Measurements from ENCODE around the gene LARP4B. TPM values are rescaled to one million over a fixed set of nuclear protein-coding genes. Genes with fewer than 3 reads are reported as not detected.

Gene LARP4B
- polyA plus RNA-seq, 1 of the 3 experiments (the other 2 are of a cell fraction), result 23.3 TPM

- no peak overlapping the region for H3K4me3 ChIP-seq (ENCODE audit: low read depth in 2 of 2, low read length in 1 of 2)
- no peaks in the 10 kb centered on the region for H3K27me3 ChIP-seq (ENCODE audit: insufficient read depth)
- no peak overlapping the region for H3K9ac ChIP-seq
- H3K36me3 ChIP-seq (replicated peaks in 1 of 2; ENCODE audit: control insufficient read depth in 1 of 2, insufficient read depth in 2 of 2, low read length in 1 of 2), result no peaks in the 10 kb centered on the region
- peaks cover 0 to 4% of the 10 kb centered on the region in 2 experiments; a peak in 1 of 4 replicates for H3K4me1 ChIP-seq (ENCODE audit: control insufficient read depth in 1 of 2, insufficient read depth in 2 of 2, low read depth in 1 of 2, low read length in 1 of 2)
- no peak for DNase-seq
- no peaks in the 10 kb centered on the region for H4K20me1 ChIP-seq (ENCODE audit: insufficient read depth)
- no peaks in the 10 kb centered on the region for H3K9me2 ChIP-seq
- no peak overlapping the region; a peak in 1 of 4 replicates for H3K27ac ChIP-seq (ENCODE audit: low read depth in 2 of 2, low read length in 1 of 2)
- 76% methylated on average over 13 of the region's 14 CpGs for WGBS (ENCODE audit: low lambda C conversion rate)
- no peaks in the 10 kb centered on the region for H3F3A ChIP-seq (replicated peaks; ENCODE audit: insufficient read depth)
- no peak overlapping the region for H2AFZ ChIP-seq (ENCODE audit: low read depth)
- ChIA-PET CTCF (no interaction called here), POLR2A (no interaction called here)
- H3K4me2 ChIP-seq, result peak overlapping the region; percentile 40; the same call in 1 of the 2 replicates
- TF ChIP-seq EZH2phosphoT487 (IDR thresholded peaks at IDR 0.05; ENCODE audit: borderline replicate concordance, low read depth), result no peak
- TF ChIP-seq FOSL2 (IDR thresholded peaks at IDR 0.05; ENCODE audit: borderline replicate concordance, low read depth), result peak; percentile 16; the same call in 1 of the 2 replicates
- TF ChIP-seq RCOR1 (IDR thresholded peaks at IDR 0.05; ENCODE audit: low read length), result no peak
- H3K79me2 ChIP-seq (ENCODE audit: insufficient read depth), result no peaks in the 10 kb centered on the region
- no peaks in the 10 kb centered on the region for H3K9me3 ChIP-seq
These were observed 12.7 kb upstream of the LARP4B start for GRCh38 chr10:944034-944831.

GRCh38 chr10:943334-944033 lies 12.0 kb upstream of the LARP4B start:
- WGBS (ENCODE audit: low lambda C conversion rate), result 90% methylated on average over 17 of the region's 17 CpGs
- POLR2A ChIA-PET, result no interaction called here

More at GRCh38 chr10:943334-944033, 12.0 kb upstream of the LARP4B start:
- H3K79me2 ChIP-seq (ENCODE audit: insufficient read depth), result no peaks in the 10 kb centered on the region
- no peak overlapping the region for H2AFZ ChIP-seq (ENCODE audit: low read depth)
- no peaks in the 10 kb centered on the region for H4K20me1 ChIP-seq (ENCODE audit: insufficient read depth)
- no peak overlapping the region for H3K4me2 ChIP-seq
- CTCF ChIA-PET, result no interaction called here
- H3K4me1 ChIP-seq (ENCODE audit: control insufficient read depth in 1 of 2, insufficient read depth in 2 of 2, low read depth in 1 of 2, low read length in 1 of 2), result peaks cover 0 to 4% of the 10 kb centered on the region in 2 experiments; a peak in 1 of 4 replicates
- no peaks in the 10 kb centered on the region for H3K9me2 ChIP-seq
- no peak for DNase-seq
- H3K27me3 ChIP-seq (ENCODE audit: insufficient read depth), result no peaks in the 10 kb centered on the region
- no peaks in the 10 kb centered on the region for H3K36me3 ChIP-seq (replicated peaks in 1 of 2; ENCODE audit: control insufficient read depth in 1 of 2, insufficient read depth in 2 of 2, low read length in 1 of 2)
- H3K27ac ChIP-seq (ENCODE audit: low read depth in 2 of 2, low read length in 1 of 2), result no peak overlapping the region
- no peak overlapping the region for H3K9ac ChIP-seq
- TF ChIP-seq MAX (IDR thresholded peaks at IDR 0.05; ENCODE audit: low read depth) (no peak), GABPA (IDR thresholded peaks at IDR 0.05; ENCODE audit: low read depth) (no peak), USF1 (IDR thresholded peaks at IDR 0.05; ENCODE audit: borderline replicate concordance, low read depth) (no peak), JUND (IDR thresholded peaks at IDR 0.05) (no peak), RXRA (IDR thresholded peaks at IDR 0.05; ENCODE audit: borderline replicate concordance, low read depth) (no peak), CTCF (IDR thresholded peaks at IDR 0.05) (no peak), YY1 (IDR thresholded peaks at IDR 0.05; ENCODE audit: low read depth) (no peak), TAF1 (IDR thresholded peaks at IDR 0.05; ENCODE audit: borderline replicate concordance, low read depth, low read length) (no peak), FOXM1 (IDR thresholded peaks at IDR 0.05; ENCODE audit: low read depth) (no peak), TCF12 (IDR thresholded peaks at IDR 0.05) (no peak), RAD21 (IDR thresholded peaks at IDR 0.05; ENCODE audit: low read length) (no peak), ELF1 (IDR thresholded peaks at IDR 0.05) (no peak), EZH2phosphoT487 (IDR thresholded peaks at IDR 0.05; ENCODE audit: borderline replicate concordance, low read depth) (no peak), NFIC (IDR thresholded peaks at IDR 0.05; ENCODE audit: borderline replicate concordance) (no peak), EP300 (IDR thresholded peaks at IDR 0.05; ENCODE audit: borderline replicate concordance in 1 of 2, low read depth in 1 of 2, low read length in 1 of 2) (no peak), FOSL2 (IDR thresholded peaks at IDR 0.05; ENCODE audit: borderline replicate concordance, low read depth) (no peak), RCOR1 (IDR thresholded peaks at IDR 0.05; ENCODE audit: low read length) (no peak)
- TF ChIP-seq, protein P1, sequence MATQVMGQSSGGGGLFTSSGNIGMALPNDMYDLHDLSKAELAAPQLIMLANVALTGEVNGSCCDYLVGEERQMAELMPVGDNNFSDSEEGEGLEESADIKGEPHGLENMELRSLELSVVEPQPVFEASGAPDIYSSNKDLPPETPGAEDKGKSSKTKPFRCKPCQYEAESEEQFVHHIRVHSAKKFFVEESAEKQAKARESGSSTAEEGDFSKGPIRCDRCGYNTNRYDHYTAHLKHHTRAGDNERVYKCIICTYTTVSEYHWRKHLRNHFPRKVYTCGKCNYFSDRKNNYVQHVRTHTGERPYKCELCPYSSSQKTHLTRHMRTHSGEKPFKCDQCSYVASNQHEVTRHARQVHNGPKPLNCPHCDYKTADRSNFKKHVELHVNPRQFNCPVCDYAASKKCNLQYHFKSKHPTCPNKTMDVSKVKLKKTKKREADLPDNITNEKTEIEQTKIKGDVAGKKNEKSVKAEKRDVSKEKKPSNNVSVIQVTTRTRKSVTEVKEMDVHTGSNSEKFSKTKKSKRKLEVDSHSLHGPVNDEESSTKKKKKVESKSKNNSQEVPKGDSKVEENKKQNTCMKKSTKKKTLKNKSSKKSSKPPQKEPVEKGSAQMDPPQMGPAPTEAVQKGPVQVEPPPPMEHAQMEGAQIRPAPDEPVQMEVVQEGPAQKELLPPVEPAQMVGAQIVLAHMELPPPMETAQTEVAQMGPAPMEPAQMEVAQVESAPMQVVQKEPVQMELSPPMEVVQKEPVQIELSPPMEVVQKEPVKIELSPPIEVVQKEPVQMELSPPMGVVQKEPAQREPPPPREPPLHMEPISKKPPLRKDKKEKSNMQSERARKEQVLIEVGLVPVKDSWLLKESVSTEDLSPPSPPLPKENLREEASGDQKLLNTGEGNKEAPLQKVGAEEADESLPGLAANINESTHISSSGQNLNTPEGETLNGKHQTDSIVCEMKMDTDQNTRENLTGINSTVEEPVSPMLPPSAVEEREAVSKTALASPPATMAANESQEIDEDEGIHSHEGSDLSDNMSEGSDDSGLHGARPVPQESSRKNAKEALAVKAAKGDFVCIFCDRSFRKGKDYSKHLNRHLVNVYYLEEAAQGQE (IDR thresholded peaks at IDR 0.05; ENCODE audit: low read depth, low read length), result no peak
- H3K4me3 ChIP-seq (ENCODE audit: low read depth in 2 of 2, low read length in 1 of 2), result no peak overlapping the region
- H3K9me3 ChIP-seq, result no peaks in the 10 kb centered on the region
- no peaks in the 10 kb centered on the region for H3F3A ChIP-seq (replicated peaks; ENCODE audit: insufficient read depth)
